Activated CD8-positive, alpha-beta memory T cell treated with anti-CD3 and anti-CD28 coated beads for 48 hours (primary cell): Measurements from ENCODE around the gene SIDT1.

ENCODE experiments used
- DNase-seq, 3 experiments: peaks; one replicate each; pipeline ENCODE4 v3.0.0-alpha.2; 2020; ENCODE audit warnings: low read depth in 2 of 3, low spot score in 2 of 3

The SIDT1 gene

GRCh38 chr3:113594066-113594465 is 61.7 kb downstream of the SIDT1 start:
- no peak for DNase-seq

GRCh38 chr3:113597596-113598354 is 65.4 kb downstream of the SIDT1 start:
- DNase-seq = no peak

GRCh38 chr3:113600418-113601182 is 68.2 kb downstream of the SIDT1 start:
- DNase-seq = no peak

- DNase-seq = no peak
Measured at GRCh38 chr3:113601240-113601639, 68.9 kb downstream of the SIDT1 start.

GRCh38 chr3:113602256-113602655 is 69.9 kb downstream of the SIDT1 start:
- no peak for DNase-seq

- no peak for DNase-seq
Measured at GRCh38 chr3:113602836-113603235, 70.5 kb downstream of the SIDT1 start.

- peak in 1 of 3 experiments; percentile 7 for DNase-seq
Measured at GRCh38 chr3:113606539-113607218, 74.3 kb downstream of the SIDT1 start.

GRCh38 chr3:113607219-113607596 is 74.9 kb downstream of the SIDT1 start:
- no peak for DNase-seq

GRCh38 chr3:113614402-113614801 is 82.0 kb downstream of the SIDT1 start:
- DNase-seq = no peak

- DNase-seq = no peak
Measured at GRCh38 chr3:113615976-113616375, 83.6 kb downstream of the SIDT1 start.

GRCh38 chr3:113617726-113618125 is 85.4 kb downstream of the SIDT1 start:
- DNase-seq = no peak

- no peak for DNase-seq
Measured at GRCh38 chr3:113620091-113620490, 87.7 kb downstream of the SIDT1 start.

GRCh38 chr3:113623324-113623723 is 91.0 kb downstream of the SIDT1 start:
- no peak for DNase-seq

GRCh38 chr3:113623811-113624210 is 91.5 kb downstream of the SIDT1 start:
- DNase-seq = no peak

- DNase-seq = no peak
Measured at GRCh38 chr3:113625834-113626233, 93.5 kb downstream of the SIDT1 start.

GRCh38 chr3:113626503-113627371 is 94.4 kb downstream of the SIDT1 start:
- DNase-seq = no peak

- no peak for DNase-seq
Measured at GRCh38 chr3:113628316-113628715, 96.0 kb downstream of the SIDT1 start.

GRCh38 chr3:113628788-113629187 is 96.4 kb downstream of the SIDT1 start:
- no peak for DNase-seq

- DNase-seq = no peak
Measured at GRCh38 chr3:113629584-113630421, 97.4 kb downstream of the SIDT1 start.

GRCh38 chr3:113630956-113631542 is 98.7 kb downstream of the SIDT1 start:
- DNase-seq = no peak
